ENCODE data around the gene TSPAN32.

TSPAN32 gene

DNA sequence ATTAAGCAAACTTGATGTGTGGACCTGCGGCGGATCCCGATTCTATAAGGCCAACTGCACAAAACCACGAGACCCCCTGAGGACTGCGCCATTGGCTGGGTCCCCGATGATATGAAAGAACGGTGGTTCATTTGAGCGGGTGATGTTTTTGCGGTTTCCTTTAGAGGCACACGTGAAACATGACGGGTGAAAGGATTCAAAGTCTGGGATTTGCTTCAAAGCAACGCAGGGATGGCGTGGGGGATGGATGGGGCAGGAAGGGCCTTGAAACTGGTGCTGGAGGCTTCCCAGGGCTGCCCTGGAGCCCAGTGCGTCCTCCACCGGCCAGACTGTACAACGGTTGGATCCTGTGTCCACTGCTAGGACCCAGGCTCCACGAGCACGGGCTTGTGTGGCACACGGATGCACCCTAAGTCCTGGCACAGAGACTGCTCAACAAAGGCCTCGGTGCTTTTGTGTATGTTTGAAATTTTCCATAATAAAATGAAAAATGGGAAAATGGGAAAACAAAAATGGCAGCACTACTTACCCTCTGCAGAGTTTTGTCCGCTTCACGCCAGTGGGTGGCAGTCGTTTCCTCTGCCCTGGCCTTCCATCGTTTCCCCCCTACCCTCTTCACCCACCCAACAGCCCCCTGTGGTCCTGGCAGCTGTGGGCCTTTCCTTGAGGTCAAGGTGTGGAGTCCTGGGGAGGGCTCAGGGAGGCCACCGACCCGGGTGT lies 35.1 kb upstream of the TSPAN32 start:
- in situ Hi-C loops (cut with HindIII; ENCODE audit: low sequenced_read_pairs) = loop anchor here (5.0 kb wide), 2 partner anchors 54 to 84 kb away; no protein-coding TSS in a partner anchor

DNA sequence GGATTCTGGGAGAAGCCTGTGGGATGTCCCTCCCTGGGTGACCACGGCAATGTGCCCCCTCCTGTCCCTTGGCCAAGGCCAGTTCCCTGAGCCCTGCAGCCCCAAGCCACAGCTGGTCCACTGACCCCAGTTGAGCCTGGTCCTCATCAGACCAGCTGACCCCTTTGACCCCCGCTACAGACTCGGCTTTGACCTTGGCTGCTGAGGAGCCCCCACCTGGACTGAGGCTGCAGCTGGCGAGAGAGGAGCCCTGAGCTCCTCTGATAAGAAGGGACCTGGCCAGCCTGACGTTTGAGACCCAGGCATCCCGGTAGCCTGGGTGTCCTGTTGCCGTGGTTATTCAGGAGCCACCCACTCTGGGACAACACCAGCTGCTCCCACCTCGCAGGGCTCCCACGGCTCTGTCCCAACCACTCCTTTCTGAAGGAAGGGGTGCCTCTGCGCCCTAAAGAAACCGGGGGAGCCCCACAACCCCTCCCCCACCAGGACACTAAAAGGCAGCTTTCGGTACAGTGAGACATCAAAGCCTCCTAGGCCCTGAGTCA lies 34.4 kb upstream of the TSPAN32 start:
- in situ Hi-C loops (cut with HindIII; ENCODE audit: low sequenced_read_pairs) = loop anchor here (5.0 kb wide), 2 partner anchors 55 to 85 kb away; no protein-coding TSS in a partner anchor

DNA sequence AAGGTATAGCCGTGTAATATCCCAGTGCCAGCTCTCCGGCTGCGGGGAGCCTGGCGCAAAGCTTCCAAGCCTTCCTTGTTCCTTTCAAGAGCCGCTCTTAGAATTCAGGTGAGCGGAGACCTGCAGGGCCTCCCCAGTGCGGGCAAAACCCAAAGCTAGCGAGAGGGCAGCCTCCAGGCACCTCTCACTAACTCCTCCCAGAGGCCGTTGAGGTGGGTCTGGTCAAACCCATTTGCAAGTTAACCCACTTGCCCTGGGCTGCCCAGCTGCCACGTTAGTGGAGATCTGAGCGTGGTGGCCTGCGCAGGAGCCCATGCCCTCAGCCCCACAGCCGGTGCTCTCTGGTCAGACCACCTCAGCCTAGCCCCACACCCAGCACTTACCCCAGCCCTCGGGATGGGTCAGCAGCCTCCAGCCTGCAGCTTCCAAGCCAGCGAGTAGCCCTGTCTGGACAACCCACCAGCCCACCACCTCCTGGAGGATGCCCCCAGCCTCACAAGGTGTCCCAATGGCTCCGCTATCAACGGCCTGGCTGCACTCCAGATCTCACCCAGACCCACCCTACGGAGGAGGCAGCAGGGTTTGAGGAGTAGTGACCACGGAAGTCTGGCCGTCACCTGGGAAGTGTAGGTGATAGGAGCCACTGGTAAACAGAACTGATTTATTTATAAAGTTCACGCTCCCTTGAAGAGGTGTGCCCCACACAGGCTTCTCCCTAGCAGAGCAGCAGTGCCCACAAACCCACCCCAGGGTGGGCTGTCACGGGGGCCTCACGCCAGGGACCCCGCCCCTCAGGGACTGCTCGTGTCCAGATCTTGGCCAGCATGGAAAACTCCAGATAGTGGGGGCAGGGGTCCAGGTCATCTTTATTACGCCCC lies 33.7 kb upstream of the TSPAN32 start:
- in situ Hi-C loops (cut with HindIII; ENCODE audit: low sequenced_read_pairs) = loop anchor here (5.0 kb wide), 2 partner anchors 56 to 86 kb away; no protein-coding TSS in a partner anchor

DNA sequence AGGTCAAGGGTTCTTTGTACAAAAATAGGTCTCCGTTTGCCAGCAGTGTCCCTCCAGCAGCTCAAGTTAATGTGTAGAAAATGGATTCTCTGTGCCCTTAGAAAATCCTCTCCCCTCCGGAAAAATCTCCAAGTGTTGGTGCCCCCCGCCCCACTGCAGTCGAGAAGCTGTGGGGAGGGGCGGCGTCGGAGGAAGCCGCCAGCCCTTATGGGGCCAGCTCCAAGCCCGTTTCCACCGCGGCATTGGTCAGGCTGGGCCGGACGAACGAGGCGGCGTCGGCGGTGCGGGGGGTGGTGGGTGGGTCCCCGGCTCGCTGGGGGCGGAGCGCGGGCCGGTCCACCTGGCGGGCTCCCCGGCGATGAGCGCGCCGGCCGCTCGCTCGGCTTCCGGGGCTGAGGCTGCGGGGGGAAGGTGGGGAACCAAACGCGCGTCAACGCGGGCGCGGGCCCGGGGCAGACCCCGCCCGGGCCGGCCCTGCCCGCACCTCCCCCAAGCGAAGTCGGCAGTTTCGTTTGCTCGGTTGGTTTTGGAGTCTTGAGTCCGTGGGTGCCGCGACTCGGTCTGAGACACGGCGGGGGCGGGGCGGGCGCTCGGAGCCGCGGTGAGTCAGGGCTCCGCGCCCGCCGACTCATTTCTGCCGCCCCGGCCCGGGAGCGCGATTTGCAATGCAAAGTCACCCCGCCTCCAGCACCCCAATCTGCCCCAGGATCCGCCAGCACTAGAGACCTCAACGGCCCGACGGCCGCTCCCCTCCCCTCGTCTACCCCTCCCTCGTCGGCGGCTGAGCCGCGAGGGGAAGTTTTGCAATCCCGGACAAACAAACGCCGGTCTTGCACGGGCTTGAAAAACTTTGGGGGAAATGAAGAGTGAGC lies 32.8 kb upstream of the TSPAN32 start:
- in situ Hi-C loops (cut with HindIII; ENCODE audit: low sequenced_read_pairs) = loop anchor here (5.0 kb wide), 2 partner anchors 57 to 87 kb away; no protein-coding TSS in a partner anchor

DNA sequence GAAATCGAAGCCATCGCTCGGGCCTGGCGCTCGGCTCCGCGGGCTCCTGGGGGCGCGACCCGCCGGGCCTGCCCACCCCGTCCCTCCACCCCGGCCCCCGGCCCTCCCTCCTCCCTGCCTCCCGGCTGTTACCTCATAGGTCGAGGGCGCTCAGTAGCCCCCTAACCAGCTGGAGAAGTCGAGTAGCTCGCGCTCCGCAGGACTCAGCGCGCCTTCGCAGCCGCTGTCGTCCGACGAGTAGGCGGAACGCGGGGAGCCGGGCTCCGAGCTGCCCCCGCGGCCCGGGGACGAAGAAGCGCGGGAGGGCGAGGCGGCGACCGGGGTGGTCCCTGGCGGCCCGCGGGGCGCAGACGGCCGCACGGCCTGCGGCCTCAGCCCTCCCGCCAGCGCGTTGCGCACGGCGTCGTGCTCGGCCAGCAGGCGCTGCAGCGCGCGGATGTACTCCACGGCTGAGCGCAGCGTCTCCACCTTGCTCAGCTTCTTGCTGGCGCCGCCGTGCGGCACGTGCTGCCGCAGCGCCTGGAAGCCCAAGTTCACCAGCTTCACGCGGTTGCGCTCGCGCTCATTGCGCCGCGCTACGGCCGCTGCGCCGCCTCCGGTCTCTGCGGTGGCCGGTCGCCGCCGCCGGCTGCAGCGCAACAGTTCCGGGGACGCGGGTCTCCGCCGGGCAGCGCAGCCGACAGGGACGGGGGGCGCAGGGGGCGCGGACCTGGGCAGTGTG lies 32.1 kb upstream of the TSPAN32 start:
- in situ Hi-C loops (cut with HindIII; ENCODE audit: low sequenced_read_pairs) = loop anchor here (5.0 kb wide), 2 partner anchors 57 to 87 kb away; no protein-coding TSS in a partner anchor

DNA sequence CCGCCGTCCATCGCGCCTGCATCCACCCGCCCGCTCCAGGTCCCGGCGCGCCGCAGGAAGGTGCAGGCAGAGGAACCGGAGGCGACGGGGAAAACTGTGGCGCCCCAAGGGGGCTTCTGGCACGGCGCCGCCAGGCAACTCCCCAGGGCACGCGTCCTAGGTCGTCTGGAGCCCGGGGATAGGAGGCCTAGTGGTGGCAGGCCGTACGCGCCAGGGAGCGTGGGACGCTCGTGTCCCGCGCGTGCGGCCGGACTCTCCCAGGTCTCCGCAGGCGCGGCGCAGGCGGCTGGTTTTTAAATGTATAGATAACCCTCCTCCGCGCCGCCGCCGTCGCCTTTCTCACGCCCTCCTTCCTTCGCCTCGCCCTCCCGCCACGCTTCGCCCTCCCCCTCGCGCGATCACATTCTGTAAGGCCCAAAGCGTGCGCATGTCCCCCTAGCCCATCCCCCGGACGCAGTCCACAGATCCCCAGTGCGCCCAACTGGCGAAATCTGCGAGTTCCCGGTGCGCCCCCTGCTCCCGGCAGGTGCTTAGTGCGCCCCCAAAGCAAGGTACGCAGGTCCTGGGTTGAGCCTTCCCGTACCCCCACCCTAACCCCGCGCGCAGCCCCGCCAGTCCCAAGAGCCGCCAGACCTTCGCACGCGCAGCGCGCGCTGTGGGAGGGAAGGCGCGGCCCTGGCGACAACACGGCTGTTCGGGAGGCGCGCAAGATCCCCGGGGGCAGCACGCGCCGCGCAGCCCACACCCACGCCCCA lies 31.3 kb upstream of the TSPAN32 start, which contains the start of gene ASCL2:
Gene ASCL2, minus strand, starts transcription at position 267 of the 755 bp plus-strand sequence. Its CDS starts 256 bp downstream, at position 11.
- in situ Hi-C loops (cut with HindIII; ENCODE audit: low sequenced_read_pairs) = no loop called here

DNA sequence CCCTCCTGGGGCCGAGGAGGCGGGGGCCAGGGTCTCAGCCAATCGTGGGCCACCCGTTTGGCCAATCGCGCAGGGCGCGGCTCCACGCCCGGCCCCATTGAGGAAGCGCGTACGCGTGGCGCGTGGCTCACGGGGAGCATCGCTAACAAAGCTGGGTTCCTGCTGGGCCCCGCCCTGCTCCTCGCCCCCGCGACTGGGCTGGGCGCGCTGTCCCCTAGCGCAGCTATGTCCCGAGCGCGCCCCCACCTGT lies 30.8 kb upstream of the TSPAN32 start:
- in situ Hi-C loops (cut with HindIII; ENCODE audit: low sequenced_read_pairs) = no loop called here

DNA sequence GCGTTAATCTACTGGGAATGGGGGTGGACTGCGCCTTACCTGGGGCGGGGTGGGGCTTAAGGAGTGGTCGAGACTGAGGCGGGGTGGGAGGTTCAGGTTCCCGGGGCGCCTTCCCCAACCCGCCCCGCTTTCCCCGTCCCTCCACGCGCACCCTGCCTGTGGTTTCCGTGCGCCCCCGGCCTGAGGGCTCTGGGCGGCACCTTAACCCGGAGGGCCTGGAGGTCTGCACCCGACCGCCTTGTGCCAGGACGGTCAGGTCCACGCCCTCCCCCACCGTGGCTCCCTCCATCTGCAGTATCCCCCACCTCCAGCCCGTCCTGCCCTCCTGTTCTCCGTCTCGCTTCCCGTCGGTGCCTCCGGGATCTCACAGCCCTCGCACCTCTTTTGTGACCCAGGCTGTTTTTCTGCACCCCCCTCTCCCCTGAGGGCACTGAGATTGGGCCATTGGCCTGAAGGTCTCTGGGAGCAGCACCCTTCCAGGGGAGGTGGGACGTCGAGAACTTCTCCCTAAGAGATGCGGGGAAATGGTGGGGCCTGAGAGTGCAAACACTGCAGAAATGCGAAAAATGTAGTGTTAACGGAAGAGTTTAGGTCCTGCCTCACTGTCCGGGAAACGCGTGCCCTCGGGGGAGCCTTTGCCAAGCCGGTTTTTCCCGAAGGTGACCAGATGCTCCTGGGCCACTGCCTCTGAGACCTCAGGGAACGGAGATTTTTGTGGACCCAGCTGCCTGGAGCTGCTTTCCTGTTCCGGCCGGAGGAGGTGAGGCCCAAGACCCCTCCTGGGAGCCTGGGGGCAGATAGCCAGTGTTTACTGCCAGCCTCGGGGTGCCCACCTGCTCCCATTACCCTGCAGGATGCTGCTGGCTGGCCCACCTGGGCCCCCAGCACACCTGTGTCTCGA lies 30.2 kb upstream of the TSPAN32 start:
- in situ Hi-C loops (cut with HindIII; ENCODE audit: low sequenced_read_pairs) = no loop called here

DNA sequence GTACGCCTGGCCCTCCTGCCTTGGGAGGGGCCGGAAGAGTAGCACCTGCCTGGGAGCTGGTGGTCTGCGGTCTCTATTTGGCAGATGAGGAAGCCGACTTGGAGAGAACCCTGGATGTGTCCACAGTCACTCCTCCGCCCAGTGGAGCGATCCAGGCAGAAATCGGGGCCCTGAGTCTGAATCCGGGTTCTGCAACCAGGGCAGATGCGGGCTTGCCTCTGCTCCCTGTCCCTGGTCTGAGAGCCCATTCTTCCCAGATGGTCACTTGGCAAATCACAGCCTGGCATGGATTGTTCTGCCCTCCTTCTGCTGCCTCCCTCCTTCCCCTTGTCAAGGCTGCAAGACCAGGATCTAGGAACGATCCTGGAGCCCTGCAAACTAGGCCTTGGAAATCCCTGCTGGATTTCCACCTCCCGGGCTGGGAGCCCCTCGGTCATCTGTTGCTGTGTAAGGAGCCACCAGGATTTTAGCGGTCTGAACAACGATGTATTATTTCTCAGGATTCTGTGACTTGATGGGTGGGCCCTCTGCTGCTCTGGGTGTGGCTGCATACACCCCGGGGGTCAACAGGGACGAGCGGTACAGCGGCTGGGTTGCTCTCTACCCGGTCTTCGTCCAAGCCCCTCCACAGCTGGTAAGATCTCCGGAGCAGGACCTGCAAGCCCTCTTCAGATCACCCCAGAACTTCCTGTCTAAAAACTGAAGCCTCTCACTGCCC lies 29.4 kb upstream of the TSPAN32 start:
- in situ Hi-C loops (cut with HindIII; ENCODE audit: low sequenced_read_pairs) = no loop called here

DNA sequence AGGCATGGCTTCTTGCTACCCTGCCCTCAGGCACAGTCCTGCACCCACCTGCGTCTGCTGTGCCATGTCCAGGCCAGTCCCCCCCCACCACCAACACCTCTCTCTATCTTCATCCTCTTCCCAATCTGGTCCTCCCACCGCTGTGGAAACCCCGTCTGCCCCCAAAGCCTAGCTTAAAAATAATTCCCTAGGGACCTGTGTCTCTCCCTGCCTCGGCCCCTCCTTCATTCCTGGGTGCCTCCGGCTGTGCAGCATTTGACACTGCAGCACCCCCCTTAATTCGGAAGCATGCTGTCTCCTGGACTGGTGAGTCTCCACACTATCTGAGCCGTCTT lies 28.9 kb upstream of the TSPAN32 start:
- in situ Hi-C loops (cut with HindIII; ENCODE audit: low sequenced_read_pairs) = no loop called here

DNA sequence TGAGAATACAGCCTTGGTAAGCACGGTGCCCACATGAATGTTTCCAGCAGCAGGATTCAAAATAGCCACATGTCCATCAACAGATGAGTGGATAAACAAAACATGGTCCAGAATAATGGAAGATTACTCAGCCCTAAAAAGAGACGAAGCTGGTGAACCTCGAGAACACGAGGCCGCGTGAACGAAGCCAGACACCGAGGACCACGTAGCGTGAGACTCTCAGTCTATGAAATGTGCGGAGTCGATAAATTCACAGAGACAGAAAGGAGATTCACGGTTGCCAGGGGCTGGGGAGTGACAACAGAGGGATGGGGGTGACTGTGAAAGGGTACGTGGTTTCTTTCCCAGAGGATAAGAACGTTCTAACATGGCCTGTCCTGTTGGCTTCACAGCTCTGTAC lies 28.5 kb upstream of the TSPAN32 start:
- in situ Hi-C loops (cut with HindIII; ENCODE audit: low sequenced_read_pairs) = no loop called here

DNA sequence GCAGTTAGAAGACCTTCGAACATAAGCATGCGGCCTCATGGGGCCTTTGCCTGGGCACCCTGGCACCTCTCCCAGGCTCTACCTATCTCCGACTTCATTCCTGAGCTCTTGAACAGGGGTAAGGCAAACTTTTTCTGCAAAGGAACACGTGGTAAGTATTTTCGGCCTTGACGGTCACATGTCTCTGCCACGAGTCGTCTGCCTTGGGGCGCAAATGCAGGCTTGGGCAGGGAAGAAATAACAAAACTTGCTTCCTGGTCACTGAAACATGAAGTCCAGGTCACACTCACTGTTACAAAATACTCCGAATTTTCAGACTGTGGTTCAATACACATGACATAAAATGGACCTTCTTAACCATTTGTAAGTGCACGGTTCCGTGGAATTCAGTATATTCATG lies 28.0 kb upstream of the TSPAN32 start:
- in situ Hi-C loops (cut with HindIII; ENCODE audit: low sequenced_read_pairs) = no loop called here

DNA sequence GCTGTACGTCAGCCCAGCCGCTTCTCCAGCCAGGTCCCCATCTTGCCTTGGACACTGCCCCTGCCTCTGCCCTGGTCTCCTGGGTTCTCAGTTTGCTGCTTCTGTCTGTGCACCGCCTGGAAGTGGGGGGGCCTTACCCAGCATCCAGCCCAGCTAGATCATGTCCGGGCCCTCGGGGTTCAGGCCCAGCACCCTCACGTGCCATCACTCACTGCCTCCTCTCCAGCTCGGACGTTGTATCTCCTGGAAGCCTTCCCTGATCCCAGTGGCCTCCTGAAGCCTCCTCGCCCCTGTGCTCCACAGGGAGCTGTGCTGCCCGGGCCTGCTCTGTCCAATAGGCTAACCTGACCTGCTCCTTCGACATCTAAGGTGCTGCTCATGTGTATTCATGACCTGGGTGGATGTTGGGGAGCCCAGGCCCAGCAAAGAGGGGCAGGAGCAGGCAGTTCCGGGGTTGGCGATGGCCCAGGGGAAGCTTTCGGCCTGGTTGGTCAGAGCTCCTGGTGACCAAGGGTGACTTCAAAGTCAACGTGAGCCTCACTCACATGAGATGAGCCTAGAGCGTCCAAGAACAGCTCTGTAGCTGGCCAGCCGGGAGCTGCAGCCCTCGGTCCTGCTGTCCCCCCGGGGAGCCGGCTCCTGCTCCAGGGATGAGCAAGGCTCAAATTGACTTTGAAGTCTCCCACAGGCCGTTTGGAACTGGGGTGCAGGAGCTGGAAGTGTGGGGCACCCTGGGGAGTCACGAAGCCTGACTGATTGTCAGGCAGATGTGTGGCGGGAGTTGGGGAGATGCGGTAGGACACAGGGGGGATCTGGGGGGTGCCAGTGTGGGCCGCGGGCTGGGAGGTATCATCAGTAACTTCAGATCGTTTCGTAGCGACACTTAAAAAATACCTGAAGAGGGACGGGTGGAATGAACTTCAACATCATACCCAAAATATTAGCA lies 26.2 kb upstream of the TSPAN32 start:
- in situ Hi-C loops (cut with HindIII; ENCODE audit: low sequenced_read_pairs) = no loop called here

DNA sequence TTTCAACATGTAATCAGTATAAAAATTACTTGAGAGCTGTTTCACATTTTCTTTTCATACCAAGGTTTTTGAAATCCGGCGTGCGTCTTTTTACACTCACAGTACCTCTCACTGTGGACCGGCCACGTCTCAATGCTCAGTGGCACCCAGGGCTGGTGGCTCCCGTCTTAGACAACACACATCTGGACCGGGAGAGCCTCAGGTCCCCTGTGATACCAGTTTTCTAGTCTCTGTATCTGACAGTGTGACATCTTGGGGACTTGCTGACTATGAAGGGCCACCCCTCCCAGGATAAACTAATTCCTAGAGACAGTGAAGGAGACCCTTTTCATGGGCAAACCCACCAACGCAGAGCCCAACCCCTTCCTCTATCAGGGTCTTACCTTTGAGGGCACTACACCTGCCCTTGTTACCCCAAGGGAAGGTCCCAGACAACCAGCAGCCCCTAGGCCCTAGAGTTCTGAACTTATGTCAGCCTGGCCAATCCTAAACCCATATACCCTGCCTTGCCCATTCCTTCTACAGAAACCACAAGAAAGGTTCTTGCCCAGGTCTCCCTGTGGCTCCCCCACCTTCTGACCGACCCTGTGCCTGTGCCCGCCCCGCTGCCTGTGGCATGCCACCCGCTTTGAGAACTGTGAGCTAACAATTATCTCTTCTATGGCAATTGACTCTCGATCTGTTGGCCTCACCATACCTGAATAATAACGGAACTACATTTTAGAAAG lies 25.4 kb upstream of the TSPAN32 start:
- in situ Hi-C loops (cut with HindIII; ENCODE audit: low sequenced_read_pairs) = no loop called here

DNA sequence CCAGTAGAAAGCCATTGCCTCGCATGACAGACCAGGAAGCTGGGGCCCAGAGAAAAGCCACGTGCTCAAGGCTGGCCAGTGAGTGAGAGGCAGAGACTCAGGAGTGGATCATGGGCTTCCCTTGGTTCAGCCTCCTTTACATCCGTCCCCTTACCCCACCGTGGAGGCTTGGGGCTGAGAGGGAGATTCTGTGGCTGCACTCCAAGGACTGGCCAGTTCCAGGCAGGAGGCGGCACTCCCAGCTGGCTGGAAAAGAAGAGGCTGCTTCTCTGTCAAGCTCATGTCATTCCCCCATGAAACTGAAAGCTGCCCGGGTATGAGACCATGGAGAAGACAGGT lies 24.8 kb upstream of the TSPAN32 start:
- in situ Hi-C loops (cut with HindIII; ENCODE audit: low sequenced_read_pairs) = no loop called here

DNA sequence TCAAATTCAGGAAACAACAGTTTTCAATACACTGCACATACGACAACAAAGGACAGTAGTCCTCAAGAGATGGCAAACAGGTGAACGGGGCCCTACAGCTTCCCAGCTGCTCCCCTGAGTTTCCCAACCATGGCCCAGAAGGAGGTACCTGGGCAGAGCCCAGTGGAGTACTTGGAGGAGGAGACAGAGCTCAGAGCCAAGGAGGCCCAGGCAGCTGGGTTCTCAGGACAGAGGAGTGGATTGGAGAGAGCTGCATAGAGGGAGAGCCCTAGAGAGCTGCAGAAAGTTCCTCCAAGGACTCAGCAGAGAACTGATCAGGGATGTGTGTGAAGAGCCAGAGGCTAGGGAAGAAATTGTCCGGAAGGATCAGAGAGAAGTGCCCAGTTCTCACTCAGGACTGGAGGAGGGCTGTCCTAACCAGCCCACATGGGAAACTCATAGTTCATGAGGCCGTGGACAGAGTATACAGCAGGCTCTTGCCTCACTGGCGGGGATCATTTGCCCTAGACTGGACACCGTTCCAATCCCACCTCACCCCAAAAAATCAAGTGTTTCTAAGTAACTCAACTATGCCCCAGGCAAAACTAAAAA lies 23.8 kb upstream of the TSPAN32 start:
- in situ Hi-C loops (cut with HindIII; ENCODE audit: low sequenced_read_pairs) = no loop called here

Measured in endothelial cell of hepatic sinusoid (primary cell).